ENCODE measurements around the gene SERF2. TPM values are rescaled to one million over a fixed set of nuclear protein-coding genes. Genes with fewer than 3 reads are reported as not detected.
"Not testable (repeated sequence)": the region's sequence is repeated elsewhere in the genome, so short reads cannot be mapped to it uniquely, and the experiment has no call there.

SERF2 gene
- total RNA-seq, 4 donors from 2014 or later: 647 to 897 (median 711) TPM

GRCh38 chr15:43821505-43821904, 29.4 kb downstream of the SERF2 start:
- Histone ChIP-seq H3K4me1 (peaks cover 0 to 39% (median 8%) of the 10 kb centered on the region in 4 donors), H3K27me3 (no peaks in the 10 kb centered on the region), H3K36me3 (peaks cover 0 to 12% (median 0%) of the 10 kb centered on the region in 3 donors), H3K27ac (no peak overlapping the region), H3K9me3 (no peaks in the 10 kb centered on the region), H3K4me3 (no peak overlapping the region)
- no peak for DNase-seq
- no peak for TF ChIP-seq POLR2A (IDR thresholded peaks at IDR 0.05)

- Histone ChIP-seq H3K4me1 (peaks cover 0 to 62% (median 14%) of the 10 kb centered on the region in 4 donors), H3K9me3 (no peaks in the 10 kb centered on the region), H3K27me3 (no peaks in the 10 kb centered on the region), H3K4me3 (peak within 1 kb of the TSS; percentile 67 to 90 (median 74)), H3K27ac (peak within 1 kb of the TSS; percentile 85 to 94 (median 90)), H3K36me3 (no peaks in the 10 kb centered on the region)
- peak; percentile 90 to 98 (median 94) for DNase-seq
- peak; percentile 88 to 96 for TF ChIP-seq POLR2A (IDR thresholded peaks at IDR 0.05)
- TF ChIP-seq CTCF (IDR thresholded peaks at IDR 0.05): no peak
Observed at GRCh38 chr15:43824302-43825246, 32.5 kb downstream of the SERF2 start, which contains the start of gene MFAP1. MFAP1 (minus strand) TSS chr15:43824690; CDS start chr15:43824569, 121 bp downstream.

- peaks cover 0 to 62% (median 14%) of the 10 kb centered on the region in 4 donors for H3K4me1 ChIP-seq
- not testable (repeated sequence) for H3K9me3 ChIP-seq, H3K36me3 ChIP-seq, DNase-seq, H3K4me3 ChIP-seq, H3K27me3 ChIP-seq, H3K27ac ChIP-seq
Observed at GRCh38 chr15:43825305-43825704, 33.2 kb downstream of the SERF2 start.

- Histone ChIP-seq H3K4me1 (peaks cover 0 to 61% (median 14%) of the 10 kb centered on the region in 4 donors), H3K36me3 (no peaks in the 10 kb centered on the region), H3K27me3 (no peaks in the 10 kb centered on the region), H3K9me3 (no peaks in the 10 kb centered on the region), H3K4me3 (peak overlapping the region; percentile 47 to 65 (median 54)), H3K27ac (peak overlapping the region; percentile 67 to 77 (median 73))
- no peak for TF ChIP-seq POLR2A (IDR thresholded peaks at IDR 0.05)
- TF ChIP-seq CTCF (IDR thresholded peaks at IDR 0.05): no peak
- no peak for DNase-seq
Observed at GRCh38 chr15:43826029-43826507, 33.9 kb downstream of the SERF2 start.

- H3K27me3 ChIP-seq: no peaks in the 10 kb centered on the region
- peak within 1 kb of the TSS; percentile 47 to 65 (median 54) for H3K4me3 ChIP-seq
- peak; percentile 87 to 94 (median 87) for DNase-seq
- H3K4me1 ChIP-seq: peaks cover 0 to 55% (median 13%) of the 10 kb centered on the region in 4 donors
- TF ChIP-seq POLR2A (IDR thresholded peaks at IDR 0.05) (peak in 1 of 2 donors; percentile 27), CTCF (IDR thresholded peaks at IDR 0.05) (no peak)
- no peaks in the 10 kb centered on the region for H3K9me3 ChIP-seq
- no peaks in the 10 kb centered on the region for H3K36me3 ChIP-seq
- H3K27ac ChIP-seq: peak within 1 kb of the TSS; percentile 67 to 77 (median 73)
Observed at GRCh38 chr15:43826508-43827341, 34.6 kb downstream of the SERF2 start, which contains the start of gene WDR76. WDR76 (plus strand) TSS chr15:43827002; CDS start chr15:43827033, 31 bp downstream.

GRCh38 chr15:43828061-43828657, 36.0 kb downstream of the SERF2 start:
- Histone ChIP-seq H3K4me1 (peaks cover 0 to 40% (median 9%) of the 10 kb centered on the region in 4 donors), H3K27me3 (no peaks in the 10 kb centered on the region), H3K27ac (peak overlapping the region in 3 of 4 donors; percentile 67 to 77 (median 75)), H3K36me3 (no peaks in the 10 kb centered on the region), H3K9me3 (no peaks in the 10 kb centered on the region), H3K4me3 (peak overlapping the region in 1 of 4 donors; percentile 65)
- no peak for DNase-seq
- TF ChIP-seq CTCF (IDR thresholded peaks at IDR 0.05) (no peak), POLR2A (IDR thresholded peaks at IDR 0.05) (no peak)

GRCh38 chr15:43829951-43830540, 37.9 kb downstream of the SERF2 start:
- not testable (repeated sequence) for H3K36me3 ChIP-seq, H3K9me3 ChIP-seq, H3K27ac ChIP-seq, H3K27me3 ChIP-seq, H3K4me3 ChIP-seq, DNase-seq
- H3K4me1 ChIP-seq: peaks cover 0 to 31% (median 6%) of the 10 kb centered on the region in 4 donors

- not testable (repeated sequence) for H3K36me3 ChIP-seq, H3K27me3 ChIP-seq, H3K4me3 ChIP-seq, H3K27ac ChIP-seq, DNase-seq, H3K9me3 ChIP-seq
- H3K4me1 ChIP-seq: peaks cover 0 to 30% (median 6%) of the 10 kb centered on the region in 4 donors
Observed at GRCh38 chr15:43830691-43831275, 38.7 kb downstream of the SERF2 start.
